Measurements from ENCODE around the gene ARHGAP21. TPM values are rescaled to one million over a fixed set of nuclear protein-coding genes. Genes with fewer than 3 reads are reported as not detected.
A peak's percentile ranks its signal among the peaks of the same experiment; 100 is the strongest.

ARHGAP21 gene
- total RNA-seq, 1 experiment from 2014 or later: 59.4 TPM

DNA sequence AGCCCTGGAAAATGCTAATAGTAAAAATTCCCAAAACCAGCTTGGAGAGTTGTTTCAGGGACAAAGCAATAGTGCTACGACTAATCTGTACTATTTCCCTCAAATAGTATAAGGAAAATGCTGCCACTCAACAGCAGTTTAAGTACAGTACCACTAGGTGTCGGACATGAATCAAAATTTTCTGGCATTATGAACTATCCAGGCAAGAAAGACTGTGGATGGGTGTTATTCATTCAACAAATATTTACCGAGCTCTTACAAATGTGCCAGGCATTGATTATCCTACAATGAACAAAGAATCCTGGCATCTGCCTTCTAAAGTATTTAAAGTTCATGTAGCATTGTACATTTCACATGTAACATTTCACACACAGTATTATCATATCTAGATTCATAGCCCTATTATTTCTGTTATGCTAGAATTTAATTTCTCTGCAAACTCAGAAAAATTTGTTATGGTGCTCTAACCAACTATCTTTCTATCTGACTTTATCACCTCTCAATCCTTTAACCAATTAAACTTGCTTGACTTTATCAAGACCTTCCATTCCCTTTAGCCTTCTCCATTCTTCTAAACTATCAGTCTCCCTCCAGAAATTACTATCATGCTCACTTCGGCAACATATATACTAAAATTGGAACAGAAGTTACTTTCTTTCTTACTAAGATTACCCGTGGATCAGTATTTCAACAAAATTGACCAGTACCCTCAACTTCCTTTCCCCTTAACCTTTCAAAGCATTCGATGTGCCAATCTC is 80.6 kb downstream of the ARHGAP21 start:
- Histone ChIP-seq H2BK120ac (ENCODE audit: low read depth, low read length, poor library complexity, severe bottlenecking) (no peak overlapping the region), H3K23me2 (ENCODE audit: insufficient read length, low read depth, low read length, poor library complexity, severe bottlenecking) (no peaks in the 10 kb centered on the region), H2BK12ac (ENCODE audit: insufficient read length, low read depth, low read length) (no peak overlapping the region), H3K18ac (ENCODE audit: insufficient read length, low read depth, low read length) (no peak overlapping the region), H4K8ac (replicated peaks; ENCODE audit: insufficient read length, low read depth, low read length) (no peak overlapping the region), H3K27me3 (ENCODE audit: insufficient read depth, low read length) (no peaks in the 10 kb centered on the region), H2AK5ac (ENCODE audit: insufficient read length, low read length) (no peak overlapping the region), H3K79me2 (ENCODE audit: insufficient read depth, low read length) (no peaks in the 10 kb centered on the region), H3T11ph (ENCODE audit: low read length) (no peak overlapping the region), H3K9ac (ENCODE audit: extremely low read depth, insufficient read length, low read length) (no peak overlapping the region), H4K20me1 (ENCODE audit: control insufficient read depth, insufficient read depth, insufficient read length) (no peaks in the 10 kb centered on the region), H4K91ac (ENCODE audit: insufficient read length, low read depth, low read length) (no peak overlapping the region), H3K9me3 (ENCODE audit: control insufficient read depth, low read depth, low read length) (no peaks in the 10 kb centered on the region), H2BK20ac (ENCODE audit: low read depth, low read length, poor library complexity, severe bottlenecking) (no peak overlapping the region), H3K27ac (ENCODE audit: insufficient read length, low read depth, low read length) (no peak overlapping the region), H3K56ac (ENCODE audit: insufficient read length, low read depth, low read length) (no peak overlapping the region), H3K4me2 (ENCODE audit: insufficient read depth, insufficient read length, low read length) (no peak overlapping the region), H2BK5ac (ENCODE audit: insufficient read length, low read length) (no peak overlapping the region), H3K14ac (ENCODE audit: insufficient read depth, low read length) (no peak overlapping the region), H3K4me1 (ENCODE audit: insufficient read depth, low read length) (no peaks in the 10 kb centered on the region), H3K4ac (ENCODE audit: low read depth, low read length) (no peak overlapping the region), H4K5ac (ENCODE audit: insufficient read length, low read depth, low read length) (no peak overlapping the region), H2AFZ (ENCODE audit: low read length) (no peak overlapping the region), H2BK15ac (ENCODE audit: low read depth, low read length) (no peak overlapping the region), H3K23ac (ENCODE audit: insufficient read length, low read depth, low read length) (no peak overlapping the region), H3K79me1 (ENCODE audit: insufficient read depth, low read depth, low read length, poor library complexity, severe bottlenecking) (no peaks in the 10 kb centered on the region)
- peaks cover 8% of the 10 kb centered on the region in 2 experiments for H3K4me1 Mint-ChIP-seq
- no CpG with 5 or more reads among the region's 6 CpGs for WGBS (ENCODE audit: extremely low coverage, insufficient read length, low lambda C conversion rate)
- H3K36me3 Mint-ChIP-seq (ENCODE audit: insufficient read depth in 1 of 3, low read depth in 3 of 3): no peaks in the 10 kb centered on the region
- TF ChIP-seq, protein P1, sequence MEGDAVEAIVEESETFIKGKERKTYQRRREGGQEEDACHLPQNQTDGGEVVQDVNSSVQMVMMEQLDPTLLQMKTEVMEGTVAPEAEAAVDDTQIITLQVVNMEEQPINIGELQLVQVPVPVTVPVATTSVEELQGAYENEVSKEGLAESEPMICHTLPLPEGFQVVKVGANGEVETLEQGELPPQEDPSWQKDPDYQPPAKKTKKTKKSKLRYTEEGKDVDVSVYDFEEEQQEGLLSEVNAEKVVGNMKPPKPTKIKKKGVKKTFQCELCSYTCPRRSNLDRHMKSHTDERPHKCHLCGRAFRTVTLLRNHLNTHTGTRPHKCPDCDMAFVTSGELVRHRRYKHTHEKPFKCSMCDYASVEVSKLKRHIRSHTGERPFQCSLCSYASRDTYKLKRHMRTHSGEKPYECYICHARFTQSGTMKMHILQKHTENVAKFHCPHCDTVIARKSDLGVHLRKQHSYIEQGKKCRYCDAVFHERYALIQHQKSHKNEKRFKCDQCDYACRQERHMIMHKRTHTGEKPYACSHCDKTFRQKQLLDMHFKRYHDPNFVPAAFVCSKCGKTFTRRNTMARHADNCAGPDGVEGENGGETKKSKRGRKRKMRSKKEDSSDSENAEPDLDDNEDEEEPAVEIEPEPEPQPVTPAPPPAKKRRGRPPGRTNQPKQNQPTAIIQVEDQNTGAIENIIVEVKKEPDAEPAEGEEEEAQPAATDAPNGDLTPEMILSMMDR (conservative IDR thresholded peaks at IDR 0.05): peak; percentile 74
- DNase-seq: no peak
- H3K4me3 Mint-ChIP-seq: no peak overlapping the region
- H3K27ac Mint-ChIP-seq: no peak overlapping the region
- no peaks in the 10 kb centered on the region for H3K9me3 Mint-ChIP-seq
- no peaks in the 10 kb centered on the region for H3K27me3 Mint-ChIP-seq (ENCODE audit: low read depth)

All from H9 (cell line).